Body of pancreas (tissue), 4 donors: ENCODE results near the gene ALPG. TPM values are rescaled to one million over a fixed set of nuclear protein-coding genes. Genes with fewer than 3 reads are reported as not detected.
"Not testable (repeated sequence)": the region's sequence is repeated elsewhere in the genome, so short reads cannot be mapped to it uniquely, and the experiment has no call there.

Experiments used
- ATAC-seq: fragments of 150-250 bp; one replicate; pipeline ENCODE4 v1.9.1; 2016
- DNase-seq, 4 donors: peaks; one replicate each; pipeline ENCODE4 v3.0.0-alpha.2; 2019
- H3K27ac ChIP-seq, 4 donors: fragments of 200-600 bp; sonication (generic); 1 replicate in 3 of 4; 2 replicates in 1 of 4; pipeline versions ENCODE4 v1.5.1 to v1.6.1; 2016 to 2019; ENCODE audit warnings: mild to moderate bottlenecking in 1 of 4, mixed read lengths in 1 of 4, moderate library complexity in 1 of 4
- H3K27me3 ChIP-seq, 2 donors: fragments of 200-600 bp; sonication (generic); one replicate each; pipeline ENCODE4 v1.6.0; 2016; ENCODE audit warnings: mild to moderate bottlenecking in 1 of 2
- H3K36me3 ChIP-seq, 2 donors: fragments of 200-600 bp; sonication (generic); replicated peaks in 1 of 2; 2 replicates each; pipeline ENCODE4 v1.5.1; 2016; ENCODE audit warnings: low read depth in 2 of 2; ENCODE audit not compliant: insufficient read depth in 1 of 2
- H3K4me1 ChIP-seq: fragments of 200-600 bp; sonication (generic); one replicate; pipeline ENCODE4 v1.6.0; 2016
- H3K4me3 ChIP-seq, 2 donors: fragments of 200-600 bp; sonication (generic); 1 replicate in 1 of 2; 2 replicates in 1 of 2; pipeline ENCODE4 v1.5.1; 2016 to 2019
- H3K9me3 ChIP-seq, 3 donors: fragments of 200-600 bp; sonication (generic); 1 replicate in 2 of 3; 2 replicates in 1 of 3; pipeline ENCODE4 v1.5.1; 2016
- POLR2A ChIP-seq, 3 donors: fragments of 450-650 bp; IDR thresholded peaks; one replicate each; pipeline ENCODE4 v1.6.1; 2016; ENCODE audit warnings: antibody characterized with exemption in 3 of 3, mild to moderate bottlenecking in 2 of 3
- WGBS, 2 donors: methylation state at CpG; one replicate each; pipeline ENCODE4 v1.1.5; 2017; 5-methylcytosine and 5-hydroxymethylcytosine counted together
- intact Hi-C: fragments of 100-400 bp; cut with DNase I; formaldehyde crosslinking; loops from one replicate; pipeline ENCODE4 v1.15.1; 2023
- total RNA-seq, 2 donors: library from RNA; depleted of rRNA; stranded (reverse); fragments of >200 nt; gene quantifications; one replicate each; pipeline ENCODE4 v1.1.0, GENCODE V29; 2016
- TF ChIP-seq, protein P1 (sequence below), 7 experiments: fragments of 450-650 bp in 4 of 7; fragments of 200-600 bp in 3 of 7; sonication (generic) in 3 of 7; IDR thresholded peaks; one replicate each; pipeline ENCODE4 v1.5.1; 2016 to 2019; ENCODE audit warnings: antibody characterized with exemption in 7 of 7

ALPG gene
- total RNA-seq, 2 donors from 2014 or later = not detected

GRCh38 chr2:232367591-232368233 is 38.9 kb upstream of the ALPG start:
- intact Hi-C loops = no loop called here
- H3K27ac ChIP-seq = no peak overlapping the region
- no peak for TF ChIP-seq POLR2A (IDR thresholded peaks at IDR 0.05)
- TF ChIP-seq, protein P1, sequence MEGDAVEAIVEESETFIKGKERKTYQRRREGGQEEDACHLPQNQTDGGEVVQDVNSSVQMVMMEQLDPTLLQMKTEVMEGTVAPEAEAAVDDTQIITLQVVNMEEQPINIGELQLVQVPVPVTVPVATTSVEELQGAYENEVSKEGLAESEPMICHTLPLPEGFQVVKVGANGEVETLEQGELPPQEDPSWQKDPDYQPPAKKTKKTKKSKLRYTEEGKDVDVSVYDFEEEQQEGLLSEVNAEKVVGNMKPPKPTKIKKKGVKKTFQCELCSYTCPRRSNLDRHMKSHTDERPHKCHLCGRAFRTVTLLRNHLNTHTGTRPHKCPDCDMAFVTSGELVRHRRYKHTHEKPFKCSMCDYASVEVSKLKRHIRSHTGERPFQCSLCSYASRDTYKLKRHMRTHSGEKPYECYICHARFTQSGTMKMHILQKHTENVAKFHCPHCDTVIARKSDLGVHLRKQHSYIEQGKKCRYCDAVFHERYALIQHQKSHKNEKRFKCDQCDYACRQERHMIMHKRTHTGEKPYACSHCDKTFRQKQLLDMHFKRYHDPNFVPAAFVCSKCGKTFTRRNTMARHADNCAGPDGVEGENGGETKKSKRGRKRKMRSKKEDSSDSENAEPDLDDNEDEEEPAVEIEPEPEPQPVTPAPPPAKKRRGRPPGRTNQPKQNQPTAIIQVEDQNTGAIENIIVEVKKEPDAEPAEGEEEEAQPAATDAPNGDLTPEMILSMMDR (IDR thresholded peaks at IDR 0.05) = no peak
- 85 to 100% methylated on average over 2 to 10 of the region's 13 CpGs for WGBS, 2 donors
- H3K36me3 ChIP-seq = no peaks in the 10 kb centered on the region
- H3K4me3 ChIP-seq = no peak overlapping the region
- ATAC-seq (no peak), DNase-seq (no peak)
- H3K4me1 ChIP-seq = peaks cover 19% of the 10 kb centered on the region
- H3K9me3 ChIP-seq = no peaks in the 10 kb centered on the region
- no peaks in the 10 kb centered on the region for H3K27me3 ChIP-seq

GRCh38 chr2:232368311-232368731 is 38.3 kb upstream of the ALPG start:
- H3K4me3 ChIP-seq = no peak overlapping the region
- H3K27ac ChIP-seq = no peak overlapping the region
- TF ChIP-seq, protein P1 (IDR thresholded peaks at IDR 0.05) = no peak
- no peak for TF ChIP-seq POLR2A (IDR thresholded peaks at IDR 0.05)
- DNase-seq (no peak), ATAC-seq (no peak)
- H3K27me3 ChIP-seq = no peaks in the 10 kb centered on the region
- 91% methylated on average over 14 to 15 of the region's 15 CpGs for WGBS, 2 donors
- no peaks in the 10 kb centered on the region for H3K36me3 ChIP-seq
- no peaks in the 10 kb centered on the region for H3K9me3 ChIP-seq
- peaks cover 19% of the 10 kb centered on the region for H3K4me1 ChIP-seq
- intact Hi-C loops = no loop called here

DNA sequence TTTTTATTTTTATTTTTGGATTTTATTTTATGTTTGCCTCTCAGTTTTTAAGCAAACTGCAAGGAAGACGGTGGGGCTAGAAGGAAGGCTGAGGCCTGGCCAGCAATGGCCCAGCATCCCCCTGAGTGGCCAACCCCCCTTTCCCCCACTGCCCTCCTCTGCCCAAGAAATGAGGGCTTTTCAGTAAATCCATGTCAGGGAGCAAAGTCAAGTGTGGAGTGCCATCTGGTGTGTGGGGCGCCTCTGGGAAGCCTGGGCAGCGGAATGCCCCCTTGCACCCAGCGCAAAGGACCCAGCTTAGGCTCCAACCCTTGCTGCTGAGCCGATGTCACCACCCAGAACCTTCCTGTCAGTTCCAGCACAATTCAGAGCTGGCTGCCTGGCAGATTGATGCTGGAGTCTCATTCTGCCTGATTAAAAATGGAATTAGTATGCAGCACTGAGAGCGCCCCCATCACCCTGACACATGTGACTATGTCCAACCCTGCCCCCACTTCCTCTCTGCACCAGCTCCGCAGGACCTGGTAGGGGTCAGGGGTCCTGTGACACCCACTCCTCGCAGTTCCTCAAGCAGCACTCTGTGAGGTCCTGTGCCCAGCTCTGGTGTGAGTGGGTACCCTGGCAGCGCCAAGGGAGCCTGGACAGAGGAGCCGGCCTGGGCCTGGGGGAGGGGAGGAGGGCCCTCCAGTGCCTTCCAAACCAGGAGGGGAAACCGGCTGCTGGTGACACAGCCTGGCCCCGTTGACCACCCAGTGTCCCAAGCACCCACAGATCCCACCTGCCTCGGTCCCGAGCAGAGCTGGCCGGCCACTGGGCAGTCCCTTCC is 37.3 kb upstream of the ALPG start:
- WGBS, 2 donors = 81 to 91% methylated on average over 7 to 15 of the region's 15 CpGs
- H3K27me3 ChIP-seq = no peaks in the 10 kb centered on the region
- H3K36me3 ChIP-seq = no peaks in the 10 kb centered on the region
- DNase-seq (no peak), ATAC-seq (no peak)
- intact Hi-C loops = no loop called here
- H3K27ac ChIP-seq = no peak overlapping the region
- H3K9me3 ChIP-seq = no peaks in the 10 kb centered on the region
- TF ChIP-seq, protein P1 (IDR thresholded peaks at IDR 0.05) = no peak
- TF ChIP-seq POLR2A (IDR thresholded peaks at IDR 0.05) = no peak
- H3K4me1 ChIP-seq = peaks cover 19% of the 10 kb centered on the region
- no peak overlapping the region for H3K4me3 ChIP-seq

- H3K27me3 ChIP-seq, H3K36me3 ChIP-seq, H3K9me3 ChIP-seq, ATAC-seq, H3K27ac ChIP-seq, DNase-seq, H3K4me3 ChIP-seq, intact Hi-C loops: not testable (repeated sequence)
- WGBS, 2 donors = 48% methylated on average over 11 of the region's 12 CpGs; no CpG with 5 or more reads in 1 of the 2 donors
- peaks cover 19% of the 10 kb centered on the region for H3K4me1 ChIP-seq
Observed at GRCh38 chr2:232370007-232370406, 36.6 kb upstream of the ALPG start.
